Measurements from ENCODE around the gene PPP1R15B.

PPP1R15B gene

GRCh38 chr1:204361781-204362180 lies 49.8 kb downstream of the PPP1R15B start:
- DNase-seq: no peak

- DNase-seq: no peak
Observed at GRCh38 chr1:204361341-204361771, 50.3 kb downstream of the PPP1R15B start.

- no peak for DNase-seq
Observed at GRCh38 chr1:204360314-204360713, 51.3 kb downstream of the PPP1R15B start.

- DNase-seq: no peak
Observed at GRCh38 chr1:204359474-204360255, 52.0 kb downstream of the PPP1R15B start, which contains the start of gene PLEKHA6. TSS of gene PLEKHA6 (minus strand) at chr1:204359929. CDS start at chr1:204273727, 86,202 bp downstream.

GRCh38 chr1:204359131-204359473 lies 52.5 kb downstream of the PPP1R15B start:
- no peak for DNase-seq

- no peak for DNase-seq
Observed at GRCh38 chr1:204358605-204359004, 53.0 kb downstream of the PPP1R15B start.

- DNase-seq: no peak
Observed at GRCh38 chr1:204357551-204358490, 53.8 kb downstream of the PPP1R15B start.

- DNase-seq: no peak
Observed at GRCh38 chr1:204356997-204357396, 54.6 kb downstream of the PPP1R15B start.

- DNase-seq: no peak
Observed at GRCh38 chr1:204355913-204356312, 55.7 kb downstream of the PPP1R15B start.

- no peak for DNase-seq
Observed at GRCh38 chr1:204354579-204354978, 57.0 kb downstream of the PPP1R15B start.
